Ishikawa (cell line): ENCODE measurements around the gene ARHGAP12.
A peak's percentile ranks its signal among the peaks of the same experiment; 100 is the strongest.

Source experiments
- CEBPB ChIP-seq: IDR thresholded peaks from 2 replicates; pipeline ENCODE4 v1.6.1; 2012
- EGR1 ChIP-seq: IDR thresholded peaks from 2 replicates; pipeline ENCODE4 v1.6.1; 2012
- NFIC ChIP-seq: IDR thresholded peaks from 2 replicates; pipeline ENCODE4 v1.6.1; 2012
- TAF1 ChIP-seq: IDR thresholded peaks from 2 replicates; pipeline ENCODE4 v1.6.1; 2012; ENCODE audit warnings: low read depth, mild to moderate bottlenecking
- TCF12 ChIP-seq: IDR thresholded peaks from 2 replicates; pipeline ENCODE4 v1.6.1; 2012; ENCODE audit warnings: low read depth
- USF1 ChIP-seq: IDR thresholded peaks from 2 replicates; pipeline ENCODE4 v1.6.1; 2012
- ZBTB7A ChIP-seq: IDR thresholded peaks from 2 replicates; pipeline ENCODE4 v1.6.1; 2012; ENCODE audit warnings: low read depth

ARHGAP12 gene

GRCh38 chr10:31756729-31757110, 171.9 kb downstream of the ARHGAP12 start:
- peak; percentile 17; the same call in 1 of the 2 replicates for TF ChIP-seq ZBTB7A
- no peak for TF ChIP-seq NFIC

- TF ChIP-seq USF1 (no peak), EGR1 (no peak), TAF1 (no peak), ZBTB7A (no peak), CEBPB (no peak), TCF12 (no peak)
These were observed 172.4 kb downstream of the ARHGAP12 start for GRCh38 chr10:31756101-31756728.
